ENCODE data around the gene UIMC1. TPM values are rescaled to one million over a fixed set of nuclear protein-coding genes. Genes with fewer than 3 reads are reported as not detected.
"Not testable (repeated sequence)": the region's sequence is repeated elsewhere in the genome, so short reads cannot be mapped to it uniquely, and the experiment has no call there.

UIMC1 gene
- total RNA-seq, 2 donors from 2014 or later: 33.1 to 33.3 TPM

DNA sequence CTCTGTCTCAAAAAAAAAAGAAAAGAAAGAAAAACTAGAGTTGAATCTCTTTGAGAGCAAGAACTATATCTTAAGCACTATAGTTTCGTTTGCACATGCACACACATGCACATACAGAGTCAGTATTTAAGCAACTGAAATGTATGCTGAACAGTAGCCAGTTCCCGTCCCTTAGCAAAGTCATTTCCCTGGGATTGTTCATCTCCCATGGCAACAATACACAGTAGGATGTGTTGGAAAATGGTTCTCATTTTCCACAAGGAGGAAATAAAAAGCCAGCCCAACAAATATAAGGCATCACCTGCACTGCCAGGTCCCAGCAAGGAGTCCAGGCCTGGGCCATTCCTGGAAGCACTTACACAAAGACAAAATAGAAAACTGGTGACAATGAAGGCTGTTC is 11.8 kb upstream of the UIMC1 start:
- DNase-seq: no peak
- ATAC-seq: no peak
- intact Hi-C loops (cut with DNase I, micrococcal nuclease): no loop called here

GRCh38 chr5:177015156-177015555 is 8.6 kb upstream of the UIMC1 start:
- DNase-seq: no peak
- no peak for ATAC-seq
- intact Hi-C loops (cut with DNase I, micrococcal nuclease): no loop called here

DNA sequence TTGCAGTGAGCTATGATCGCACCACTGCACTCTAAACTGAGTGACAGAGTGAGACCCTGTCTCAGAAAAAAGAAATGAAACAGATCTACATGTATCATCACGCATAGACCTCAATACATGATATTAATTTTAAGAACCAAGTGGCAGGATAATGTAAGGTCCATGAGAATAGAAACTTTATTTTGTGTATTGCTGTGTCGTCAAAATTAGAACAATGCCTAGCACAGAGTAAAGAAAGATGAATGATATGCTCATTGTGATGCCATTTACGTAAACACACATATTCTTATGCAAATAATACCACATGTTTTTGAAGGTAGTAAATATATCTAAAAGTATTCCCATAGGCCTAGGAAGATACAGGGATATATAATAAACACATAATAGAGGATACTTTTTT is 3.6 kb upstream of the UIMC1 start:
- intact Hi-C loops (cut with DNase I, micrococcal nuclease): no loop called here
- DNase-seq (no peak), ATAC-seq (no peak)

DNA sequence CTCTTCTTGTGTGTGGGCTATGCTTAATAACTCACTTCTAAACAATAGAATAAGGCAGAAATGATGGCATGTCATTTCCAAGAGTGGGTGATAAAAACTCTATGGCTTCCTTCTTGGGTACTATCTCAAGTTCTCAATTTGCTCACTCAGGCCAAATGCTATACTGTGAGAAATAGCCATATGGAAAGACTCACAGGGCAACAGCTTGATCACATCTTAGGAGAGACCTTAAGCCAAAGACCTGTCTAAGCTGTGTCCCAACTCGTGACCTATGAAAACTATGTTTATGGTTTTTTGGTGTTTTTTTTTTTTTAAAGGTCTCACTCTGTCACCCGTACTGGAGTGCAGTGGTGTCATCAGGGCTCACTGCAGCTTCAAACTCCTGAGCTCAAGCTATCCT is 2.1 kb upstream of the UIMC1 start:
- DNase-seq (no peak), ATAC-seq (no peak)
- intact Hi-C loops (cut with DNase I, micrococcal nuclease): no loop called here

GRCh38 chr5:177005619-177006264 is 837 bp downstream of the UIMC1 start:
- intact Hi-C loops (cut with DNase I, micrococcal nuclease): no loop called here
- ATAC-seq (peak; percentile 80), DNase-seq (peak; percentile 71 to 84)

DNA sequence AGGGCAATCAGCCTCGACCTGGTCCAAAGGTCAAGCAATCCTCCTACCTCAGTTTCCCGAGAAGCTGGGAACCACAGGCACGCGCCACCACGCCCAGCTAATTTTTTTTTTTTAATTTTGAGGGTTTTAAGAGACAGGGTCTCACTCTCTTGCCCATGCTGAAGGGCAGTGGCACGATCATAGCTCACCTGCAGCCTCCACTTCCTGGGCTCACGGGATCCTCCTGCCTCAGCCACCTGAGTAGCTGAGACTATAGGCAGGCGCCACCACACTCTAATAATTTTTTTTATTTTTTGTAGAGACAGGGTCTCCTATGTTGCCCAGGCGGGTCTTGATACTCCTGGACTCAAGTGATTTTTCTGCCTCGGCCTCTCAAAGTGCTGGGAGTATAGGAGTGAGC is 1.6 kb downstream of the UIMC1 start:
- ATAC-seq (no peak), DNase-seq (no peak)
- intact Hi-C loops (cut with DNase I, micrococcal nuclease): no loop called here

DNA sequence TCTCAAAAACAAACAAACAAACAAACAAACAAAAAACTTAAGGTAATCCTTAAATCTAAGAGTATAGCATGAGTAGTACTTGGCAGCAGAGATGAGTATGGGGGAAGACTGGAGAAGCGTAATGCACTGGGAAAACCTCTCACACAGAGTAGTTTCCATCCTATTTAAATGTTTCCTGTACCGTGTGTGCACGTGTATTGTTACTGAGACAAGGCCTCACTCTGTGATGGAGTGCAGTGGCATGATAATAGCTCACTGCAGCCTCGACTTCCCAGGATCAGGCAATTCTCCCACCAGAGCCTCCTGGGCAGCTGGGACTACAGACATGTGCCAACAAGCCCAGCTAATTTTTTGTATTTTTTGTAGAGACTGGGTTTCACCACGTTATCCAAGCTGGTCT is 2.9 kb downstream of the UIMC1 start:
- intact Hi-C loops (cut with DNase I, micrococcal nuclease): no loop called here
- ATAC-seq: no peak
- DNase-seq: no peak

DNA sequence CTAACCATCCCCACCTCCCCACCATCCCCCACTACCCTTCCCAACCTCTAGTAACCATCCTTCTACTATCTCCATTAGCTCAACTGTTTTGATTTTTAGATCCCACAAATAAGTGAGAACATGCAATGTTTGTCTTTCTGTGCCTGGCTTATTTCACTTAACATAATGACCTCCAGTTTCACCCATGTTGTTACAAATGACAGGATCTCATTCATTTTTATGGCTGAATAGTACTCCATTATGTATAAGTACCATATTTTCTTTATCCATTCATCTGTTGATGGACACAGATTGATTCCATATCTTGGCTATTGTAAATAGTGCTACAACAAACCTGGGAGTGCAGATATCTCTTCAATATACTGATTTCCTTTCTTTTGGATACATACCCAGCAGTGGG is 7.1 kb downstream of the UIMC1 start:
- intact Hi-C loops (cut with DNase I, micrococcal nuclease); DNase-seq; ATAC-seq: not testable (repeated sequence)

DNA sequence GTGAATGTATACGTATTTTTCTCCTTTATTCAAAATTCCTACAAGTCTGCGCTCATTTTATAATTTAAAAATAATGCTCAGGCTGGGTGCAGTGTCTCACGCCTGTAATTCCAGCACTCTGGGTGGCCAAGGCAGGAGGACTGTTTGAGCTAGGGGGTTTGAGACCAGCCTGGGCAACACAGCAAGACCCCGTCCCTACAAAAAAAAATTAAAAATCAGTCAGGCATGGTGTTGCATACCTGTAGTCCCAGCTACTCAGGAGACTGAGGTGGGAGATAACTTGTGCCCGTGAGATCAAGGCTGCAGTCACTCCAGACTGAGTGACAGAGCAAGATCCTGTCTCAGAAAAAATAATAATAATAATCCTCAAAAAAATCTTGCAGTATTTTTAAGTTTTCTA is 7.8 kb downstream of the UIMC1 start:
- ATAC-seq (no peak), DNase-seq (no peak)
- intact Hi-C loops (cut with DNase I, micrococcal nuclease): no loop called here

- ATAC-seq: no peak
- intact Hi-C loops (cut with DNase I, micrococcal nuclease): no loop called here
- no peak for DNase-seq
These were observed 9.8 kb downstream of the UIMC1 start for GRCh38 chr5:176996780-176997179.

GRCh38 chr5:176995896-176996767 is 10.4 kb downstream of the UIMC1 start:
- ATAC-seq (no peak), DNase-seq (no peak)
- intact Hi-C loops (cut with DNase I, micrococcal nuclease): no loop called here

DNA sequence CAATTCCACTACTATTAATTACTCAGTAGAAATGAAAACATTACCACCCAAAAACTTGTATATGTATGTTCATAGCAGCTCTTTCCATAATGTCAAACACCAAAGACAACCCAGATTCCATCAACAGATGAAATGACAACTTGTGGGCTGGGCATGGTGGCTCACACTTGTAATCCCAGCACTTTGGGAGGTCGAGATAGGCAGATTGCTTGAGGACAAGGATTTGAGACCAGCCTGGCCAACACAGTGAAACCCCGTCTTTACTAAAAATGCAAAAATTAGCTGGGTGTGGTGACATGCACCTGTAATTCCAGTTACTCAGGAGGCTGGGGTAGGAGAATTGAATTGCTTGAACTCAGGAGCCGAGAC is 11.5 kb downstream of the UIMC1 start:
- DNase-seq (no peak), ATAC-seq (no peak)
- intact Hi-C loops (cut with DNase I, micrococcal nuclease): no loop called here

GRCh38 chr5:176994460-176995121 is 12.0 kb downstream of the UIMC1 start:
- ATAC-seq (no peak), DNase-seq (peak in 1 of 2 donors; percentile 31)
- intact Hi-C loops (cut with DNase I, micrococcal nuclease): no loop called here

DNA sequence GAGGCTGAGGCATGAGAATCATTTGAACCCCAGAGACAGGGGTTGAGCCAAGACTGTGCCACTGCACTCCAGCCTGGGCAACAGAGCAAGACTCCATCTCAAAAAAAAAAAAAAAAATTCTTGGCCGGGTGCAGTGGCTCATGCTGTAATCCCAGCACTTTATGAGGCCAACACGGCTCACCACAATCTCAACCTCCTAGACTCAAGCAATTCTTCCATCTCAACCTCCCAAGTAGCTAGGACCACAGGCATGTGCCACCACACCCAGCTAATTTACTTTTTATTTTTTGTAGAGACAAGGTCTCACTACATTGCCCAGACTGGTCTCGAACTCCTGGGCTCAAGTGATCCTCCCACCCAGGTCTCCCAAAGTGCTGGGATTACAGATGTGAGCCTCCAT is 13.5 kb downstream of the UIMC1 start:
- DNase-seq; intact Hi-C loops (cut with DNase I, micrococcal nuclease); ATAC-seq: not testable (repeated sequence)

DNA sequence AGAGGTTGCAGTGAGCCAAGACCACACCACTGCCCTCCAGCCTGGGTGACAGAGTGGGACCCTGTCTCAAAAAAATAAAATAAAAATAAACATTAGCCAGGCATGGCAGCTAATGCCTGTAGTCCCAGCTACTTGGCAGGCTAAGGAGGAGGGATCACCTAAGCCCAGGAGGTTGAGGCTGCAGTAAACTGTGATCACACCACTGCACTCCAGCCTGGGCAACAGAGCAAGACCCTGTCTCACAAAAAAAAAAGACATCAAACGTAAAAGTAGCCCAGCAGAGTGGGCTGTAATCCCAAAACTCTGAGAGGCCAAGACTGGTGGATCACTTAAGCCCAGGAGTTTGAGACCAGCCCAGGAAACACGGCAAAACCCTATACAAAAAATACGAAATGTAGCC is 19.0 kb downstream of the UIMC1 start:
- no peak for DNase-seq
- ATAC-seq: no peak
- intact Hi-C loops (cut with DNase I, micrococcal nuclease): no loop called here

DNA sequence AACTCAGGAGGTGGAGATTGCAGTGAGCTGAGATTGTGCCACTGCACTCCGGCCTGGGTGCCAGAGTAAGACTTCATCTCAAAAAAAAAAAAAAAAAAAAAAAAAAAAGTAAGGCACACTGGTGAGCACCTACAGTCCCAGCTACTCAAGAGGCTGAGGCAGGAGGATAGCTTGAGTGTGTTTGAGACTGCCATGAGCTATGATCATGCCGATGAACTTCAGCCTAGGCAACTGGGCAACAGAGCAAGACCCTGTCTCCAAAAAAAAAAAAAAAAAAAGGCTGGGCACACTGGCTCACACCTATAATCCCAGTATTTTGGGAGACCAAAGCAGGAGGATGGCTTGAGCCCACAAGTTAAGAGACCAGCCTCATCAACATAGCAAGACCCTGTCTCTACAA is 20.3 kb downstream of the UIMC1 start:
- intact Hi-C loops (cut with DNase I, micrococcal nuclease): no loop called here
- no peak for ATAC-seq
- no peak for DNase-seq

GRCh38 chr5:176985516-176985915 is 21.1 kb downstream of the UIMC1 start:
- intact Hi-C loops (cut with DNase I, micrococcal nuclease): no loop called here
- ATAC-seq: no peak
- no peak for DNase-seq

- DNase-seq; ATAC-seq; intact Hi-C loops (cut with DNase I, micrococcal nuclease): not testable (repeated sequence)
These were observed 22.4 kb downstream of the UIMC1 start for GRCh38 chr5:176984176-176984575.

DNA sequence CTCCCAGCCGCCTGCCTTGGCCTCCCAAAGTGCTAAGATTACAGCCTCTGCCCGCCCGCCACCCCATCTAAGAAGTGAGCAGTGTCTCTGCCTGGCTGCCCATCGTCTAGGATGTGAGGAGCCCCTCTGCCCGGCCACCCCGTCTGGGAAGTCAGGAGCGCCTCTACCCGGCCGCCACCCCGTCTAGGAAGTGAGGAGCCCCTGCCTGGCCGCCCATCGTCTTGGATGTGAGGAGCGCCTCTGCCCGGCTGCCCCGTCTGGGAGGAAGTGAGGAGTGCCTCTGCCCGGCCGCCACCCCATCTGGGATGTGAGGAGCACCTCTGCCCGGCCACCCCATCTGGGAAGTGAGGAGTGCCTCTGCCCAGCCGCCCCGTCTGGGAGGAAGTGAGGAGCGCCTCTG is 23.0 kb downstream of the UIMC1 start:
- ATAC-seq; intact Hi-C loops (cut with DNase I, micrococcal nuclease); DNase-seq: not testable (repeated sequence)

- ATAC-seq; intact Hi-C loops (cut with DNase I, micrococcal nuclease): not testable (repeated sequence)
These were observed 23.5 kb downstream of the UIMC1 start for GRCh38 chr5:176983112-176983511.

More at GRCh38 chr5:176983112-176983511, 23.5 kb downstream of the UIMC1 start:
- DNase-seq: not testable (repeated sequence)

Data from left colon (tissue), 2 donors.